Measurements from ENCODE around the gene ZNF76.

ZNF76 gene

GRCh38 chr6:35265523-35265922 is 6.0 kb downstream of the ZNF76 start:
- no peak for DNase-seq (ENCODE audit: low read depth in 2 of 2)

- DNase-seq (ENCODE audit: low read depth in 2 of 2) = no peak
Observed at GRCh38 chr6:35267446-35267845, 7.9 kb downstream of the ZNF76 start.

- DNase-seq (ENCODE audit: low read depth in 2 of 2) = no peak
Observed at GRCh38 chr6:35267897-35268296, 8.4 kb downstream of the ZNF76 start.

GRCh38 chr6:35272005-35272404 is 12.5 kb downstream of the ZNF76 start:
- no peak for DNase-seq (ENCODE audit: low read depth in 2 of 2)

- DNase-seq (ENCODE audit: low read depth in 2 of 2) = no peak
Observed at GRCh38 chr6:35273822-35274559, 14.5 kb downstream of the ZNF76 start.

- no peak for DNase-seq (ENCODE audit: low read depth in 2 of 2)
Observed at GRCh38 chr6:35275744-35276260, 16.3 kb downstream of the ZNF76 start.

GRCh38 chr6:35278708-35279107 is 19.2 kb downstream of the ZNF76 start:
- DNase-seq (ENCODE audit: low read depth in 2 of 2) = no peak

GRCh38 chr6:35280903-35281302 is 21.4 kb downstream of the ZNF76 start:
- DNase-seq (ENCODE audit: low read depth in 2 of 2) = no peak

GRCh38 chr6:35282472-35282871 is 22.9 kb downstream of the ZNF76 start:
- DNase-seq (ENCODE audit: low read depth in 2 of 2) = no peak

- no peak for DNase-seq (ENCODE audit: low read depth in 2 of 2)
Observed at GRCh38 chr6:35283361-35283760, 23.8 kb downstream of the ZNF76 start.

GRCh38 chr6:35287671-35288396 is 28.3 kb downstream of the ZNF76 start:
- DNase-seq (ENCODE audit: low read depth in 2 of 2) = no peak

- no peak for DNase-seq (ENCODE audit: low read depth in 2 of 2)
Observed at GRCh38 chr6:35288834-35289233, 29.3 kb downstream of the ZNF76 start.

GRCh38 chr6:35291491-35291890 is 32.0 kb downstream of the ZNF76 start:
- no peak for DNase-seq (ENCODE audit: low read depth in 2 of 2)

- no peak for DNase-seq (ENCODE audit: low read depth in 2 of 2)
Observed at GRCh38 chr6:35292494-35292893, 33.0 kb downstream of the ZNF76 start.

GRCh38 chr6:35293681-35294080 is 34.1 kb downstream of the ZNF76 start:
- DNase-seq (ENCODE audit: low read depth in 2 of 2) = no peak

- no peak for DNase-seq (ENCODE audit: low read depth in 2 of 2)
Observed at GRCh38 chr6:35294308-35294945, 34.9 kb downstream of the ZNF76 start.

GRCh38 chr6:35295036-35295435 is 35.5 kb downstream of the ZNF76 start:
- no peak for DNase-seq (ENCODE audit: low read depth in 2 of 2)

GRCh38 chr6:35295521-35296315 is 36.2 kb downstream of the ZNF76 start:
- DNase-seq (ENCODE audit: low read depth in 2 of 2) = no peak

- DNase-seq (ENCODE audit: low read depth in 2 of 2) = no peak
Observed at GRCh38 chr6:35296931-35297600, 37.5 kb downstream of the ZNF76 start.

GRCh38 chr6:35297601-35298481 is 38.3 kb downstream of the ZNF76 start, which contains the start of gene DEF6:
Gene DEF6 (plus strand): TSS chr6:35297818. CDS start chr6:35297857, 39 bp downstream.
- peak; percentile 80 to 84 for DNase-seq (ENCODE audit: low read depth in 2 of 2)
